K562 (cell line): ENCODE results near the gene DEPDC4.

Experiments used
- DMBX1 ChIP-seq: fragments of 250-450 bp; sonication (Bioruptor Pico); IDR thresholded peaks from 2 replicates; pipeline ENCODE4 v1.8.0; 2022; ENCODE audit warnings: inconsistent platforms, mild to moderate bottlenecking, moderate library complexity, borderline replicate concordance
- JUN ChIP-seq, 2 experiments: sonication (generic) in 1 of 2; formaldehyde crosslinking in 1 of 2; IDR thresholded peaks; 2 replicates each; pipeline versions ENCODE4 v1.6.1 to v1.8.0; 2012 to 2022; ENCODE audit warnings: borderline replicate concordance in 2 of 2, mild to moderate bottlenecking in 2 of 2, improper control_type of control experiment in 1 of 2, low read depth in 1 of 2, low read length in 1 of 2, missing genetic modification reagents in 1 of 2
- SIX5 ChIP-seq, 2 experiments: IDR thresholded peaks; 2 replicates each; pipeline ENCODE4 v1.6.1; 2011; ENCODE audit warnings: low read length in 2 of 2, borderline replicate concordance in 1 of 2, low read depth in 1 of 2, mild to moderate bottlenecking in 1 of 2, moderate library complexity in 1 of 2; ENCODE audit not compliant: insufficient read depth in 1 of 2
- SRF ChIP-seq, 2 experiments: fragments of 250-450, 450-650 bp in 1 of 2; sonication (Bioruptor Pico) in 1 of 2; sonication (generic) in 1 of 2; formaldehyde crosslinking; IDR thresholded peaks; 2 replicates each; pipeline versions ENCODE4 v1.5.0 to v1.5.1; 2020 to 2022; ENCODE audit warnings: mild to moderate bottlenecking in 1 of 2, missing genetic modification reagents in 1 of 2
- ZNF217 ChIP-seq: sonication (generic); formaldehyde crosslinking; IDR thresholded peaks from 2 replicates; pipeline ENCODE4 v1.8.0; 2022; ENCODE audit warnings: mild to moderate bottlenecking, missing genetic modification reagents
- TF ChIP-seq, protein P1 (sequence below), 3 experiments: IDR thresholded peaks in 2 of 3; conservative IDR thresholded peaks in 1 of 3; 2 replicates each; pipeline ENCODE4 v1.5.1; 2011 to 2012; ENCODE audit warnings: low read length in 3 of 3, mild to moderate bottlenecking in 3 of 3, control low read depth in 2 of 3, improper control_type of control experiment in 1 of 3, inconsistent platforms in 1 of 3, low read depth in 1 of 3, mixed read lengths in 1 of 3, moderate library complexity in 1 of 3; ENCODE audit not compliant: insufficient read depth in 2 of 3

GRCh38 chr12:100211698-100212097 lies 55.2 kb downstream of the DEPDC4 start:
- TF ChIP-seq DMBX1 (CRISPR knock-in tag) (no peak), SRF (CRISPR knock-in tag; IDR thresholded peaks at IDR 0.05) (no peak), SIX5 (IDR thresholded peaks at IDR 0.05; ENCODE audit: borderline replicate concordance in 1 of 2, insufficient read depth in 1 of 2, low read depth in 1 of 2, low read length in 2 of 2) (no peak), ZNF217 (CRISPR knock-in tag) (no peak), JUN (IDR thresholded peaks at IDR 0.05; ENCODE audit: borderline replicate concordance, low read depth, low read length) (no peak), JUN (CRISPR knock-in tag; IDR thresholded peaks at IDR 0.05; ENCODE audit: borderline replicate concordance) (no peak)
- TF ChIP-seq, protein P1, sequence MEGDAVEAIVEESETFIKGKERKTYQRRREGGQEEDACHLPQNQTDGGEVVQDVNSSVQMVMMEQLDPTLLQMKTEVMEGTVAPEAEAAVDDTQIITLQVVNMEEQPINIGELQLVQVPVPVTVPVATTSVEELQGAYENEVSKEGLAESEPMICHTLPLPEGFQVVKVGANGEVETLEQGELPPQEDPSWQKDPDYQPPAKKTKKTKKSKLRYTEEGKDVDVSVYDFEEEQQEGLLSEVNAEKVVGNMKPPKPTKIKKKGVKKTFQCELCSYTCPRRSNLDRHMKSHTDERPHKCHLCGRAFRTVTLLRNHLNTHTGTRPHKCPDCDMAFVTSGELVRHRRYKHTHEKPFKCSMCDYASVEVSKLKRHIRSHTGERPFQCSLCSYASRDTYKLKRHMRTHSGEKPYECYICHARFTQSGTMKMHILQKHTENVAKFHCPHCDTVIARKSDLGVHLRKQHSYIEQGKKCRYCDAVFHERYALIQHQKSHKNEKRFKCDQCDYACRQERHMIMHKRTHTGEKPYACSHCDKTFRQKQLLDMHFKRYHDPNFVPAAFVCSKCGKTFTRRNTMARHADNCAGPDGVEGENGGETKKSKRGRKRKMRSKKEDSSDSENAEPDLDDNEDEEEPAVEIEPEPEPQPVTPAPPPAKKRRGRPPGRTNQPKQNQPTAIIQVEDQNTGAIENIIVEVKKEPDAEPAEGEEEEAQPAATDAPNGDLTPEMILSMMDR (IDR thresholded peaks at IDR 0.05 in 2 of 3, conservative IDR thresholded peaks at IDR 0.05 in 1 of 3; ENCODE audit: insufficient read depth in 2 of 3, low read depth in 1 of 3, low read length in 3 of 3) = no peak
